Measurements from ENCODE around the gene PHLDB1.

- TF ChIP-seq, protein P1, sequence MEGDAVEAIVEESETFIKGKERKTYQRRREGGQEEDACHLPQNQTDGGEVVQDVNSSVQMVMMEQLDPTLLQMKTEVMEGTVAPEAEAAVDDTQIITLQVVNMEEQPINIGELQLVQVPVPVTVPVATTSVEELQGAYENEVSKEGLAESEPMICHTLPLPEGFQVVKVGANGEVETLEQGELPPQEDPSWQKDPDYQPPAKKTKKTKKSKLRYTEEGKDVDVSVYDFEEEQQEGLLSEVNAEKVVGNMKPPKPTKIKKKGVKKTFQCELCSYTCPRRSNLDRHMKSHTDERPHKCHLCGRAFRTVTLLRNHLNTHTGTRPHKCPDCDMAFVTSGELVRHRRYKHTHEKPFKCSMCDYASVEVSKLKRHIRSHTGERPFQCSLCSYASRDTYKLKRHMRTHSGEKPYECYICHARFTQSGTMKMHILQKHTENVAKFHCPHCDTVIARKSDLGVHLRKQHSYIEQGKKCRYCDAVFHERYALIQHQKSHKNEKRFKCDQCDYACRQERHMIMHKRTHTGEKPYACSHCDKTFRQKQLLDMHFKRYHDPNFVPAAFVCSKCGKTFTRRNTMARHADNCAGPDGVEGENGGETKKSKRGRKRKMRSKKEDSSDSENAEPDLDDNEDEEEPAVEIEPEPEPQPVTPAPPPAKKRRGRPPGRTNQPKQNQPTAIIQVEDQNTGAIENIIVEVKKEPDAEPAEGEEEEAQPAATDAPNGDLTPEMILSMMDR (IDR thresholded peaks at IDR 0.05; ENCODE audit: low read length) = no peak
- TF ChIP-seq EZH2 (IDR thresholded peaks at IDR 0.05; ENCODE audit: borderline replicate concordance, low read length) = no peak
Observed at GRCh38 chr11:118652681-118653181, 45.3 kb downstream of the PHLDB1 start.

Measured in OCI-LY1 (cell line).